GM12801 (cell line): ENCODE results near the gene CYSLTR1.

Source experiments
- CTCF ChIP-seq: IDR thresholded peaks from one replicate; pipeline ENCODE4 v1.5.1; 2011; ENCODE audit warnings: control low read depth; ENCODE audit not compliant: insufficient read length; ENCODE audit errors: extremely low read depth

Gene CYSLTR1, protein sequence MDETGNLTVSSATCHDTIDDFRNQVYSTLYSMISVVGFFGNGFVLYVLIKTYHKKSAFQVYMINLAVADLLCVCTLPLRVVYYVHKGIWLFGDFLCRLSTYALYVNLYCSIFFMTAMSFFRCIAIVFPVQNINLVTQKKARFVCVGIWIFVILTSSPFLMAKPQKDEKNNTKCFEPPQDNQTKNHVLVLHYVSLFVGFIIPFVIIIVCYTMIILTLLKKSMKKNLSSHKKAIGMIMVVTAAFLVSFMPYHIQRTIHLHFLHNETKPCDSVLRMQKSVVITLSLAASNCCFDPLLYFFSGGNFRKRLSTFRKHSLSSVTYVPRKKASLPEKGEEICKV

DNA sequence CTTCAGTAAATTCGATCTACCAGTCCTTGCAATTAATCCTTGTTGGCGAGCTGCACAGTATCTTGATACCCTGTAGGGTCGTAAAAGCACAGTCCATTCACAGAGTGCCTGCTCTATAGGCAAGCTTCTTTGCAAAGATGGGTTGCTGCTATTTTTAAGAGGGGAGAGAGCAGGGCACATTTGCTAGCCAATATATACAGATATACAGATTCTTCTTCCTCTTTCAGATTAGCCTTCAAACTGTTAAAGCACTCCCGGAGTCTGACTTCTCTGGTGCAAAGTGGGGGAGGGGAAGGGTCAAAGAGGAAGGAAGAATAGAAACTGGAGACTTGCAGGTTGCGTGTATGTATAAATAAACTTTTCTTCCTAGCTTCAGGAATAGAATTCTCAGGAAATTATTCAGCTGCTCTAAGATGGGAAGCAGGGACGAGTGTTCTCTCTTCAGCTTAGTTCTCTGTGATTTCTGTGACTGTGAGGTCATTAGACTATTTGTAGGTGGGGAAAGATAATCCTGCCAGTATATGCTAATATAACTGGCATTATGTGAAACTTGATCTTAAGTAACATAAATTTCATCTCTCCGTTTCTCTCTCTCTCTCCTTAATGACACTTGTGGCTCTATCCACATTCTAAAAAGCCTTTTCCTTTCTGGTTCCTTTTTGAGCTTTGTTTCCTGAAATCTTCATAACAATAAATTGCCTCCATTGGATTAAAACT lies at the start of gene CYSLTR1:
CYSLTR1 (minus strand) TSS at position 242 of the 717 bp plus-strand sequence. CDS start 53,865 bp downstream, outside the sequence.
- no peak for TF ChIP-seq CTCF

- no peak for TF ChIP-seq CTCF
These were observed 49.8 kb upstream of the CYSLTR1 start for GRCh38 chrX:78377186-78377585.

- TF ChIP-seq CTCF = no peak
These were observed 48.5 kb upstream of the CYSLTR1 start for GRCh38 chrX:78375894-78376293.

- TF ChIP-seq CTCF = no peak
These were observed 39.2 kb upstream of the CYSLTR1 start for GRCh38 chrX:78366576-78366975.

DNA sequence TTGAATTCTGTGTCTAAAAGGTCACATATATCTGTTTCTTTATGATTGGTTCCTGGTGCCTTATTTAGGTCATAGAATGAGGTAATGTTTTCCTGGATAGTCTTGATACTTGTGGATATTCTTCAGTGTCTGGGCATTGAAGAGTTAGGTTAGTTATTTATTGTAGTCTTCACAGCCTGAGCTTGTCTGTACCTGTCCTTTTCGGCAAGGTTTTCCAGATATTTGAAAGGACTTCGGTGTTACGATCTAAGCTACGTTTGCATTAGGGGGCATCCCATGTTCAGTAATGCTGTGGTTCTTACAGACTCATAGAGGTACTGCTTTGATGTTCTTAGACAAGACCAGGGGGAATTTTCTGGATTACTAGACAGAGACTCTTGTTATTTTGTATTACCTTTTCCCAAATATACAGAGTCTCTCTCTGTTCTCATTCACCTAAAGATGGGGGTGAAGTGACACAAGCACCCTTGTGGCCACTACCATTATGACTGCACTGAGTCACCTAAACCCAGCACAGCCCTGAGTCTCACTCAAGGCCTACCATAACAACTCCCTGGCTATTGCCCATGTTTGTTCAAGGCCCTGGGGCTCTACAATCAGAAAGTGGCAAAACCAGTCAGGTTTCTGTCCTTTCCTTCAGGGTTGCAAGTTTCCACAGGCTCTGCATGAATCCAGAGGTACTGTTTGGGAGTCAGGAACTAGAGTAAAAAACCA lies 30.1 kb upstream of the CYSLTR1 start:
- no peak for TF ChIP-seq CTCF

GRCh38 chrX:78333521-78333920 lies 6.1 kb upstream of the CYSLTR1 start:
- no peak for TF ChIP-seq CTCF

DNA sequence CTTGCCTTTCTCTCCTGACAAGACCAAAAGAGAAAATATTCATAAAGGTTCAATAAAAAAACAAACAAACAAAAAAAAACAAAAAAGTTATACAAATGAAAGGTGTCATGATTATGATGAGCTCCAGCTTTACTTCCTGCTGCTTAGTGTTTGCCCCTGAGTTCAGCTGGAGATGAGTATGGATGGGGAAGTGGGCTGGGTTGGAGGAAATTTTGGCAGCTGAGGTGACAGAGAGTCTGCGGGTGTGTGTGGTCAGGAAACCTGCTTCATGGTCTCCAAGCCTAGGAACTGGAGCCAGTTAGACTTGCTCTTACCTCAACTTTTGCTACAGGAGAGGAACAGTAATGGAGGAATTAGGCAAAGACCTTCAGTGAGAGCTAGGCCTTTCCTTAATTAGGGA lies 4.3 kb upstream of the CYSLTR1 start:
- TF ChIP-seq CTCF = no peak
